Astrocyte (in vitro differentiated cells and primary cell): Measurements from ENCODE around the gene PPIL6.

Source experiments
- EZH2 ChIP-seq: IDR thresholded peaks from 2 replicates; pipeline ENCODE4 v1.6.1; 2012; ENCODE audit warnings: mild to moderate bottlenecking, low read length, inconsistent platforms; ENCODE audit not compliant: insufficient read depth
- TF ChIP-seq, protein P1 (sequence below): IDR thresholded peaks from 2 replicates; pipeline ENCODE4 v1.5.1; 2011; ENCODE audit warnings: low read depth, mild to moderate bottlenecking, inconsistent platforms, low read length, moderate library complexity; ENCODE audit not compliant: insufficient read depth

DNA sequence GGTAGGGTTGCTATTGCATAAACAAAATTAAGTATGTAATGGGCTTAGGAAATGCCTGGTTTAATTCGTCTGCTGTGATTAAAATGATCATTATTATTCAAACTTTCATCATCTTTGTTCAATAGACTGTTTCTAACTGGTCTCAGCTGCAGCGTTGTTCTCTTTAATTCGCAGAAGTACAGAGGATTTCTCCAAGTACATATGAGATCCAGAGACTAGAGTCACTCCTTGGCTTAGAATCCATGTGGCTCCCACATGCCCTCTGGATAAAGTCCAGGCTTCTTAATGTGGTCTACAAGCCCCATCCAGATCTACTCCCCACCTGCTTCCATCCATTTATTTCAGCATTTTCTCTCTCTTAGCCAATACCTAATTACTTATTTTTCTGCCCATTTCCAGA lies 43.7 kb upstream of the PPIL6 start:
- TF ChIP-seq, protein P1, sequence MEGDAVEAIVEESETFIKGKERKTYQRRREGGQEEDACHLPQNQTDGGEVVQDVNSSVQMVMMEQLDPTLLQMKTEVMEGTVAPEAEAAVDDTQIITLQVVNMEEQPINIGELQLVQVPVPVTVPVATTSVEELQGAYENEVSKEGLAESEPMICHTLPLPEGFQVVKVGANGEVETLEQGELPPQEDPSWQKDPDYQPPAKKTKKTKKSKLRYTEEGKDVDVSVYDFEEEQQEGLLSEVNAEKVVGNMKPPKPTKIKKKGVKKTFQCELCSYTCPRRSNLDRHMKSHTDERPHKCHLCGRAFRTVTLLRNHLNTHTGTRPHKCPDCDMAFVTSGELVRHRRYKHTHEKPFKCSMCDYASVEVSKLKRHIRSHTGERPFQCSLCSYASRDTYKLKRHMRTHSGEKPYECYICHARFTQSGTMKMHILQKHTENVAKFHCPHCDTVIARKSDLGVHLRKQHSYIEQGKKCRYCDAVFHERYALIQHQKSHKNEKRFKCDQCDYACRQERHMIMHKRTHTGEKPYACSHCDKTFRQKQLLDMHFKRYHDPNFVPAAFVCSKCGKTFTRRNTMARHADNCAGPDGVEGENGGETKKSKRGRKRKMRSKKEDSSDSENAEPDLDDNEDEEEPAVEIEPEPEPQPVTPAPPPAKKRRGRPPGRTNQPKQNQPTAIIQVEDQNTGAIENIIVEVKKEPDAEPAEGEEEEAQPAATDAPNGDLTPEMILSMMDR: no peak
- no peak for TF ChIP-seq EZH2
